Mesothelial cell of epicardium (in vitro differentiated cells): ENCODE measurements around the gene TNFRSF4. TPM values are rescaled to one million over a fixed set of nuclear protein-coding genes. Genes with fewer than 3 reads are reported as not detected.

ENCODE experiments used
- DNase-seq, 2 experiments: peaks; one replicate each; pipeline ENCODE4 v3.0.0; 2021; ENCODE audit warnings: low spot score in 2 of 2; ENCODE audit not compliant: unreplicated experiment in 2 of 2
- H3K27ac Mint-ChIP-seq: 2 replicates; pipeline ENCODE4 v1.8.0; 2021; ENCODE audit warnings: mixed read lengths
- H3K27me3 Mint-ChIP-seq: 2 replicates; pipeline ENCODE4 v1.8.0; 2021; ENCODE audit warnings: low read depth, mixed read lengths
- H3K36me3 Mint-ChIP-seq: 2 replicates; pipeline ENCODE4 v1.8.0; 2021; ENCODE audit warnings: mixed read lengths
- H3K4me1 Mint-ChIP-seq: 2 replicates; pipeline ENCODE4 v1.8.0; 2021; ENCODE audit warnings: mixed read lengths
- H3K4me3 Mint-ChIP-seq: 2 replicates; pipeline ENCODE4 v1.8.0; 2021; ENCODE audit warnings: mild to moderate bottlenecking, moderate library complexity, mixed read lengths
- H3K9me3 Mint-ChIP-seq: 2 replicates; pipeline ENCODE4 v1.8.0; 2021; ENCODE audit warnings: mixed read lengths
- total RNA-seq: library from RNA; stranded (reverse); gene quantifications from 3 replicates; pipeline ENCODE4 v1.2.1, GENCODE V29; 2021
- TF ChIP-seq, protein P1 (sequence below): fragments of 200-600 bp; sonication (generic); IDR thresholded peaks from one replicate; pipeline ENCODE4 v1.5.0; 2021; ENCODE audit warnings: antibody characterized with exemption; ENCODE audit not compliant: unreplicated experiment

Gene TNFRSF4
- total RNA-seq, 1 donor from 2014 or later: 0.34 TPM

DNA sequence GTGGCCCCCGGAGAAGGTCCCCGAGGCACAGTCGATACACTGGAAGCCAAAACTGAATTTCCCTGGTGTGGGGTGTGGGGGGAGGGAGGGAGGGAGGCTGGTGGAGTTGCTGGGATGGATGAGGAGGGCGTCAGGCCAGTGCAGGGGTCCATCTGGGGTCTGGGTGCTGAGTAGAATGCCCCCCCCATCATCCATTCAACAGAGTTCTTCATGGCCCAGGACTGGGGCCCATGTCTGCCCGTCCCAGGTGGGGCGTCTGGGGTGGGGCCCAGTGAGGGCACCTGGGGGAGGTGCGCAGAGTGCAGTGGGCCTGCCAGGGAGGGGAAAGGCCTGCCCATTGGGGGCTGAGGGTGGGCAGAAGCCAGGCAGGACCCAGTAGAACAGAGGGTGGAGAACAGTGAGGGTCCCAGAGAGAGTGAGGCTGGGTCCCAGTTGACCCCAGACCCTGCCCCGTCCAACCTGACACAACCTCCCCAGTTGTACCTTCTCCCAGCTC, 9.5 kb downstream of the TNFRSF4 start:
- H3K27me3 Mint-ChIP-seq: peaks cover 31% of the 10 kb centered on the region
- H3K9me3 Mint-ChIP-seq: no peaks in the 10 kb centered on the region
- no peak for DNase-seq
- peaks cover 6% of the 10 kb centered on the region for H3K4me1 Mint-ChIP-seq
- TF ChIP-seq, protein P1, sequence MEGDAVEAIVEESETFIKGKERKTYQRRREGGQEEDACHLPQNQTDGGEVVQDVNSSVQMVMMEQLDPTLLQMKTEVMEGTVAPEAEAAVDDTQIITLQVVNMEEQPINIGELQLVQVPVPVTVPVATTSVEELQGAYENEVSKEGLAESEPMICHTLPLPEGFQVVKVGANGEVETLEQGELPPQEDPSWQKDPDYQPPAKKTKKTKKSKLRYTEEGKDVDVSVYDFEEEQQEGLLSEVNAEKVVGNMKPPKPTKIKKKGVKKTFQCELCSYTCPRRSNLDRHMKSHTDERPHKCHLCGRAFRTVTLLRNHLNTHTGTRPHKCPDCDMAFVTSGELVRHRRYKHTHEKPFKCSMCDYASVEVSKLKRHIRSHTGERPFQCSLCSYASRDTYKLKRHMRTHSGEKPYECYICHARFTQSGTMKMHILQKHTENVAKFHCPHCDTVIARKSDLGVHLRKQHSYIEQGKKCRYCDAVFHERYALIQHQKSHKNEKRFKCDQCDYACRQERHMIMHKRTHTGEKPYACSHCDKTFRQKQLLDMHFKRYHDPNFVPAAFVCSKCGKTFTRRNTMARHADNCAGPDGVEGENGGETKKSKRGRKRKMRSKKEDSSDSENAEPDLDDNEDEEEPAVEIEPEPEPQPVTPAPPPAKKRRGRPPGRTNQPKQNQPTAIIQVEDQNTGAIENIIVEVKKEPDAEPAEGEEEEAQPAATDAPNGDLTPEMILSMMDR: no peak
- no peak overlapping the region for H3K27ac Mint-ChIP-seq
- H3K4me3 Mint-ChIP-seq: no peak overlapping the region
- no peaks in the 10 kb centered on the region for H3K36me3 Mint-ChIP-seq

DNA sequence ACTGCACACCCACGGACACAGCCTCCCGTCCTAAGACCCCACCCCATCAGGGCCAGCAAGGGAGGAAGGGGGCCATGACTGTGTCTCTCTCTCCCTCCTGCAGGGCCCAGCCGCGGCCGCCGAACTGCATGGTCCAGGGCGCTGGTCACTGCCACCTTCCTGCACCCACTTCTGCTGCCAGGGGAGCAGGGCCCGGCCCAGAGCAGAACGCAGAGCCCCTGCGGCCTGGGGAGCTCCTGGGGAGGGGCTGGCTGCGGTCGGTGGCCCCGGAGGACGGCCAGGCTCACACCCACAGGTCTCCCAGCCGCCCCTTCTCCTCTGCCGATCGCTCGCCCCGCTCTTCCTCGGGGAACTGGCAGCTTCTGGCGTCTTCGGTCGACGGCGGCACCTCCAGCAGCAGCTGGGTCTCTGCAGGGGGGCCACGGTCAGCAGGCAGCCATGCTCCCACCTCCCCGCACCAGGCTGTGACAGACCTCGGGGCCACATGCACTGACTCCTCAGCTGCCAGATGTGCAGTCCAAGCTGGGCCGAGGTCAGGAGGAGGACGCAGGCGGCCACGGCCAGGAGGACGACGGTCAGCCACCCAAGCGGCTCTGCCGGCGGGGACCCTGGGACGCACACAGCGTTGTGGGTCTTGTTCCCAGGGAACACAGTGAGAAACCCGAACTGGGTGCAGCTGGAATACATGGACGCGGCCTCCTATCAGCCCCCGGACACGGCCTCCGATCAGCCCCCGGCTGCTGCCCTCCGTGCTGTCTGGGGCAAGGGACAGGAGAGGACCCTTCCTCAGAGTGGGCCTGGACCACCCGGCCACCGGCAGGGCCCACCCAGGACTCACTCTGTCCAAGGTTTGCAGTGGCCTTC, 10.2 kb downstream of the TNFRSF4 start:
- TF ChIP-seq, protein P1: no peak
- no peak overlapping the region for H3K27ac Mint-ChIP-seq
- peaks cover 6% of the 10 kb centered on the region for H3K4me1 Mint-ChIP-seq
- H3K36me3 Mint-ChIP-seq: no peaks in the 10 kb centered on the region
- no peaks in the 10 kb centered on the region for H3K9me3 Mint-ChIP-seq
- H3K4me3 Mint-ChIP-seq: no peak overlapping the region
- H3K27me3 Mint-ChIP-seq: peaks cover 30% of the 10 kb centered on the region
- DNase-seq: peak in 1 of 2 experiments; percentile 20

DNA sequence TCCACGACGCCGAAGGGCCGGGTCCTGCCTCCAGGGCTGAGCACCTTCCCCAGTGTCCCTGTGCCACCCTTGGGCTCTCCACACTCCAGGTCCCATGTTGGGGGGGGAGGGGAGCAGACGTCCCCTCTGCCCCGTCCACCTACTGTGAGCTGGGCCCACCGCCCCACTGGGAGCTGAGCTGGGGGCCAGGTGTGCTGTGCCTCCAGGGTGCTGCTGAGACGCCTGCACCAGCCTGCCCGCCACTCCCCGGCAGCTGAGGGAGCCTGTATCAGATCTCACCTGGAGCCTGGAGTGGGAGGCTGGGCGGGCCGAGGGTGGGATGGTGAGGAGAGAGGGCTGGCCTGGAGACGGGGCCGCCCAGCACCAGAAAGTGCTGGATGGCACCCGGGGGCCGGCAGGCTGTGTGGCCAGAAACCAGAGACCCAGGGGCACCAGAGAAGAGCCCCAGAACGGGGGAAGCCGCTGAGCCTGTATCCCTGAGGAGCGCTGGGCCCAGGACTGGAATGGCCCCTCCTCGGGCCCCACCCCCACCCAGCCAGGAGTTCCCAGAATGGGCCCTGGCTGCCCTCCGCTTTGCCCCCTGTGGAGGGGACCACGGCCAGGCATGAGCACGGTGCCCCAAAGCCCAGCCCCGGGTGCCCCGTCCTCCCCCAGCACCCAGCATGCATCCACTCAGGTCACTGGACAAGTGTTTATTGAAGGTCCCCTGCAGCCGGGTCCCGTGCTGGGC, 11.0 kb downstream of the TNFRSF4 start:
- Mint-ChIP-seq H3K27me3 (peaks cover 28% of the 10 kb centered on the region), H3K4me1 (peaks cover 4% of the 10 kb centered on the region), H3K9me3 (no peaks in the 10 kb centered on the region), H3K36me3 (no peaks in the 10 kb centered on the region), H3K27ac (no peak overlapping the region), H3K4me3 (peak overlapping the region; percentile 24)
- peak in 1 of 2 experiments; percentile 21 for DNase-seq
- TF ChIP-seq, protein P1: no peak

DNA sequence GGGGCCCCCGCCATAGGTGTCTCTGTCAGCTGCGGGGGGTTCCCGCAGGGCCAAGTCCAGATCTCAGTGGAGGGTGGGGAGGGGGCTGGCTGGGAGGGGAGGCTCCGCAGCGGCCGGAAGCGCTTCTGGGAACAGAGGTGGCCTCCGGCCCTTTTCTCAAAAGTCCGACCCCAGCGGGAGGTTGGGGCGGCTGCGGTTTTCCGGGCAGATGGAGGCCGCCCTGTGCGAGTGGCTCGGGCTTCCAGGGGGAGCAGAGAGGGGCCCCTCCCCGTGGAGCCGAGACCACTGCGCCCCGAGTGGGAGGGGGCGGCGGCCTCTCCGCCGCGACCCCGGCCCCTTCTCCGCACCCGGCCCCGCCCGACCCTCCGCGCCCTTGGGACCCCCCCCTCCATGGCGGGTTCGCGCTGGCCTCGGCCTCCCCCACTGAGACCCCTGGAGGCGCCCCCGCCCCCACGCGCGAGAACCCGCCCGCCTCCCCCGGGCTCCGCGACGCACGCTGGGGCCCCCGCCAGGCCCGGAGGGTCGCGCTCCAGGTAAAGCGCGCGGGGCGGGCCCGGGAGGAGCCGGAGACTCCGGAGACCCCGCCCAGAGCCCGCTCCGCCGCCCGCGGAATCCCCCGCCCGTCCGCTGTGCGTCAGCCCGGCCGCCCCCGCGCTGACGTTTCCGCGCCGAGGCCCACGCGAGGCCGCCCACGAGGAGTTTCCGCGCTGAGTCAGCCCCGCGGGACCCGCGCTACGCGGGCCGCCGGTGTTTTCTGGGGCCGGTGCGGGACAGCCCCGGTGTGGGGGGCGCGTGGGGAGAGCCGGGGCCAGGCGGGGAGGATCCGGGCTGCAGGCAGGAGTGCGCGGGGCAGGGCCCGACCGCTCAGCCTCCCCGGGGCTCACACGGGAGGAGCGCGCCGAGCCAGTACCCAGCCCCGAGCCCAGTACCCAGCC, 12.8 kb downstream of the TNFRSF4 start:
- peak; percentile 61 to 76 for DNase-seq
- Mint-ChIP-seq H3K4me1 (peaks cover 4% of the 10 kb centered on the region), H3K36me3 (no peaks in the 10 kb centered on the region), H3K27ac (no peak overlapping the region), H3K9me3 (no peaks in the 10 kb centered on the region), H3K4me3 (peak overlapping the region; percentile 43), H3K27me3 (peaks cover 12% of the 10 kb centered on the region)
- TF ChIP-seq, protein P1: no peak
